Dermis microvascular lymphatic vessel endothelial cell (primary cell): ENCODE data around the gene C22orf39. TPM values are rescaled to one million over a fixed set of nuclear protein-coding genes. Genes with fewer than 3 reads are reported as not detected.
"Not testable (repeated sequence)": the region's sequence is repeated elsewhere in the genome, so short reads cannot be mapped to it uniquely, and the experiment has no call there.

Experiments used
- DNase-seq, 2 donors: peaks; one replicate each; pipeline versions ENCODE4 v3.0.0 to v3.0.0-alpha.2; 2010; ENCODE audit warnings: low read depth in 2 of 2
- total RNA-seq: library from RNA; depleted of rRNA; stranded (reverse); fragments of >200 nt; gene quantifications from 2 replicates; pipeline ENCODE4 v1.2.1, GENCODE V29; 2014

Gene C22orf39
- total RNA-seq, 1 donor from 2014 or later = 19.3 TPM

DNA sequence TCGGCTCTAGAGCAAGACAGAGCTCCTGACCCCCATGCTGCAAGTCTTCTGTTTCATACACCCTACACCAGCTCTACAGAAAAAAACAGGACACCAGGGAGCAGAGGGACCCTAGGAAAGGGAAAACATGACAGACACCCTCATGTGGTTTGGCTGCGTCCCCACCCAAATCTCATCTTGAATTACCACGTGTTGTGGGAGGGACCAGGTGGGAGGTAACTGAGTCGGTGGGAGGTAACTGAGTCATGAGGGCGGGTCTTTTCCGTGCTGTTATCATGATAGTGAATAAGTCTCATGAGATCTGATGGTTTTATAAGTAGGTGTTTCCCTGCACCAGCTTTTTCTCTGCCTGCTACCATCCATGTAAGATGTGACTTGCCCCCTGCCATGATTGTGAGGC, 6.6 kb upstream of the C22orf39 start:
- DNase-seq = no peak

DNA sequence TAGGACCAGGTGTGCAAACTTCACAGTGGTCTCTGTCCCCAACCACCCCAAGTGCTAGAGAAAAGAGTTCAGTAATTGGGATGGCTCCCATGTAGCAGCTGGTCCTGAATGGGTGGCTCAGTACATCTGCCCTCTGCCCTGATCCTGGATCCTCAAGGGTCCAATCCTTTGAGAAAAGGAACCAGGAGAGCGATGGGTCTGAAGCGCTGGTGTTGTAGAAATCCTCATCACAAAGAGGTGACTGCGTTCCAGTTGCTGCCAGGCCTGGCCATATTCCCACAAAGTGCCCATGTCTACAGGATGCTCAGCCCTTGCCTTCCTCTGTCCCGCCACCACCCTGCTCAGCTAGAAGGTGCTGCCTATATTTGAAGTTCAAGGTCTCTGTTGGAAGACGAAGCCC, 6.2 kb upstream of the C22orf39 start:
- no peak for DNase-seq

GRCh38 chr22:19451570-19451969, 4.1 kb upstream of the C22orf39 start:
- no peak for DNase-seq

DNA sequence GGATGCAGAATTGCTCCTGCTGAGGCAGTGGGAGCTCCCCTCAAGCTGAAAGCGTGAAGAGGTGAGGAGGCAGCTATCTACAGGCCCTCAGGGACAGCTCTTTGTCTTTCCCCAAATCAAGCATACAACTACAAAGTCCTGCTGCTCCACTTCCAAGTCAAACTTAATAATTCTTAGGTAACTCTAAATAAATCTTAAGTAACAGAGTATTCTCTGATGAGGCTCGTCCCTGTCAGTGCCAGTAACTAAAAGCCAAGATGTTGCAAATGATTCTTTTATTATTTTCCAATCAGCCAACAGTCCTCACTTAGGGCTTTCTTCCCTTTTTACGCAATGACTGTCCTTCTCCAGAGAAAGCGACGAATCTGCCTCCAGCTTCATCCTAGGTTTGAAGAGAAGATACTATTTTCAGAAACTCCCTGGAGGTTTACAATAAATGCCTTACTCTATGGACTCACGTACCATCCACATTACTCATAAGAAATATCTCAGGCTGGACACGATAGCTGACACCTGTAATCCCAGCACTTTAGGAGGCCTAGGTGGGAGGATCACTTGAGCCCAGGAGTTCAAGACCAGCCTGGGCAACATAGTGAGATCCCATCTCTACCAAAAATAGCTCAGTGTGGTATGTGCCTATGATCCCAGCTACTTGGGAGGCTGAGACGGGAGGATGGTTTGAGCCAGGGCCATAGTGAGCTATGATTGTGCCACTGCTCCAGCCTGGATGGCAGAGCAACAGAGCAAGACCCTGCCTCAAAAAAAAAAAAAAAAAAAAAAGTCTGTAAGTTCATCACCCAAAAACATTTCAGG, 3.1 kb upstream of the C22orf39 start:
- no peak for DNase-seq

- no peak for DNase-seq
Measured at GRCh38 chr22:19449422-19449767, 1.9 kb upstream of the C22orf39 start.

DNA sequence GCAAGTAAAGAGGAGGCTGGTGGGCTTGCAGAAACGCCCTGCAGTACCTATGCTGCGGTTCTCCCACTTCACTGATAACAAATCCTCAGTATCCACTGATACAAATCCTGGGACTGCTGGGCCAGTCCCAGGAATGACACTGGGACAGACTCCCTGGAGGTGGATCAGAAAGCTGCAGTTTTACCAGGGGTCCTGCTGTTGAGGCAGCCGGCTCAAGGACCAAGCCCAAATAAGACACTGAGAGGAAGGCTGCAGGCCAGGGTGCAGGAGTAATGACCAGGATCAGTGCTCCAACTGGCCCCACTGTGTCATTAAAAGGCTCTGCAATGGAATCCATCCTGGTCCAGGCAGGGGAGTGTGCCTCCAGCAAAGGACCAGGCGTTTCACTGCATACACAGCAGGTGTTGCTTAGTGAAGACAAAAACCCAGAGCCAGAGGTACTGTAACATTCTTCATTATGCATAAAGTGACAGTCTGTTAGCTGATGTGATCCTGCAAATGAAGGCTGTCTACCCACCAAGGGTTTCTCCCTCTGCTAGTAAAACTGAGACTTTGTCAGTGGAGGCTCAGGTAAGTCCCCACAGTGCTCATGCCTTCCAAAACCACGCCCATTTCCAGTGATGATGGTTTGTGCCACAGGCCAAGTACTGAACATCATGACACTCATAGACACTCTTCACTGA, 1.4 kb upstream of the C22orf39 start:
- no peak for DNase-seq

DNA sequence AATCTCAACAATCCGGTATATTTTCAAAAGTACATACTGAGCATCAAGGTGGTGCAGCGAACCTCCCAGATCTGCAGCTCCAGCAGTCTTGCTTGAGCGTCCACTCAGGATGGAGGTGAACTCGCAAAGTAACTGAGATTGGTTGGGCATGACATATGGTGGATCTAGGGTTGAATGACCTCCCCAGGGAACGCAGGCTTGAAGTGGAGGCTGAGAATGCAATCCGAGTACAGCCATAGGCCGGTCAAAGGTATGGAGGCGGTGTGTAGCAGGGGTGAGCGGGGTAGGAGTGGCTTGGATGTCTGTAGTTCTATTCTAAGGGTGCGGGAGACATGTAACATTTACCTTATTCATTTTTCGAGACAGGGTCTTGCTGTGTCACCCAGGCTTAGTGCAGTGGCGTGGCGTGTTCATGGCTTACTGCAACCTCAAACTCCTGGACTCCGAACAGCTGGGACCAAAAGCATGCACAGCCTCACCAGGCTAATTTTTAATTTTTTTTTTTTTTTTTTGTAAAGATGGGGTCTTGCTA, 631 bp upstream of the C22orf39 start:
- peak in 1 of 2 donors; percentile 24 for DNase-seq

DNA sequence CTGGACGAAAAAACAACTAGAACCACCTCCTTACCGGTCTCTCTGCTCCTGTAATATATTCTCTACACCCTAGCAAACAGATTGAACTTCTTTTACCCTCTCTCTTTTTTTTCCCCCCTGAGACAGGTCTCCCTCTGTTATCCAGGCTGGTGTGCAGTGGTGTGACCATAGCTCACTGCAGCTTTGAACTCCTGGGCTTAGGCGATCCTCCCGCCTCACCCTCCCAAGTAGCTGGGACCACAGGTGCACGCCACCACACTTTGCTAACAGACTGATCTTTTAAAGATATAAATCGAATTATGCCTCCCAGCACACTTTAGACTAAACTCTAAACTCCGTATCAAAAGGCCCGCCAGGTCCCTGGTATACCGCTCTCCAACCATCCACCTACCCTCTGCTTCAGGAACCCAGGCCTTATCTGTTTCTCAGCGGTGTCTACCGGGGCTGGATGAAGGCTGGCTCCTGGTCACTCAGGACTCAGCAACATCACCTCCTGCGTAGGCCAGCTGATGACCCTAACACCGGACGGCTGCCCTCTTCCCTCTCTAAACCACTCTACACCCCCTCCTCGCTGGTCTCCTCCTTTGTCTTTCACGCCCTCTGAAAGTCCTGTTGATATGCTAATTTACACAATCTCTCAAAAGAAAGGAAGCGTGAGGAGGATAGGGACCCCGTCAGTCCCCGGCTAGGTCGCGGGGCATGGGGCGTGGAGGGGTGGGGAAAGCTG, 745 bp downstream of the C22orf39 start:
- DNase-seq = peak in 1 of 2 donors; percentile 33

DNA sequence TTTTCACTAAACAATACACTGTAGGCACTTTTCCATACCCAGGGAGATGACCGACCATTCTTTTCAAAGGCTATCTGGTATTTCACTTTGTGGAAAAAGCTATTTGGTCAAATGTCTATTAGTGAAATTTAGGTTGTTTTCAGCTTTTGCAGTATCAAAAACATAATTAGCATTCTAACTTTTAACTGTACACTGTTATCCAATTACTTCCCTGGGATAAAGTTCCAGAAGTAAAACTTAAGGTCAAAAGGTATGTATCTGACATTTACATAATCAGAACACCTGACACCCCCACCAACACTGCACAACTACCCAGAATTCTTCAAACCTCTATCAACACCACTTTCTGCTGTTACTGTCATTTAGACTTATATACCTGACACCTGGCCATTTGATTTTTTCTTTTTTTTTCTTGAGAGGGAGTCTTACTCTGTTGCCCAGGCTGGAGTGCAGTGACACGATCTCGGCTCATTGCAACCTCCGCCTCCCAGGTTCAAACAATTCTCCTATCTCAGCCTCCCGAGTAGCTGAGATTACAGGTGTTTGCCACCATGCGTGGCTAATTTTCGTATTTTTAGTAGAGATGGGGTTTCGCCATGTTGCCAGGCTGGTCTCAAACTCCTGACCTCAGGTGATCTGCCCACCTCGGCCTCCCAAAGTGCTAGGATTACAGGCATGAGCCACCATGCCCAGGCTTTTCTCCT, 2.1 kb downstream of the C22orf39 start:
- not testable (repeated sequence) for DNase-seq

DNA sequence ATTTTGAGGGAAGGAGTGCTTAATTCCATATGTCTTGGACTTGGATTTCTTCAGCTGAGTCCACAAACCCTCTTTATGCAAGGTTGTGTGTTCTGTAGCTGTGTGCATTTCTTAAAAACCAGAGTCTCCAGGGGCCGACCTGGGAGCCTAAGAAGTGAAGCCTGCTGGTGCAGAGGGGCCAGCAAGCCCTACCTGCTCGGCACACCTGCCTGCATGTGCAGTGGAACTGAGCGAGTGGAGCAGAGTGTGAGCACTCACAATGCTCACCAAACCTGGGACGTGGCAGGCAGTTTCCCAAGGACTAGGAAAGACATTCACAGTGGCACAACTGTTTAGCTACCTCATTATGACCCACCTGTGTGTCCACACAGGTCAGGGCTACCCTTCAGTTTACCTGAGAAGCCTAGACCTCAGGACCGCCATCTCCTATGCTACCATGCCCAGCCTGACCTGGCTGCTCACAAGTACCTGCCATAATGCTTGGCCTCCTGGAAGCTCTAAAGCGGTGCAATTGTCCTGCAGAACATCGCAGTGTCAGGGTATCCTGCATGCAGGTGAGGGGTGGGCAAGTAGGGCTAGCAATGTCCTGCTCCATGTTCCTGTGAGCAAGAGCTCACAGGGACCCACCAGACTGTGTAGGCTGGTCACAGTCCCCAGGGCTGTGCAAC, 3.8 kb downstream of the C22orf39 start:
- no peak for DNase-seq

DNA sequence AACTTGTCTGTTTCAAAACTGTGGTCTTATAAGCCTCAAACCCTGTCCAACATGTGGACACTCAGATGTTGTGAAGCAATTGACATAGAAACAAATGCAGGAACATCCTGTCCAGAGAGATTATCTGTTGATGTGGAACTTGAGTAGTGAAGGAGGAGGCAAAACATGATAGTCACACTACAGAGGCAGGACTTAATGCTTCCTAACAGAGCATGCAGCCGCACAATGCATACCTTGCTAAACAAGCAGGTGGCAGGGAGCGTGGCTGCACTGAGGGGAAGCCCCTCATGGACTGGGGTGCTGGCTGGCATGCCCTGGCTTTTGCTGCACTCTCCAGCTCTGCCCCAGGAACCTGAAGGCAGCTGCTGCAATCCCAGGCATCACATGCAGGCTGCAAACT, 5.3 kb downstream of the C22orf39 start:
- no peak for DNase-seq

- no peak for DNase-seq
Measured at GRCh38 chr22:19440411-19441195, 6.9 kb downstream of the C22orf39 start.

DNA sequence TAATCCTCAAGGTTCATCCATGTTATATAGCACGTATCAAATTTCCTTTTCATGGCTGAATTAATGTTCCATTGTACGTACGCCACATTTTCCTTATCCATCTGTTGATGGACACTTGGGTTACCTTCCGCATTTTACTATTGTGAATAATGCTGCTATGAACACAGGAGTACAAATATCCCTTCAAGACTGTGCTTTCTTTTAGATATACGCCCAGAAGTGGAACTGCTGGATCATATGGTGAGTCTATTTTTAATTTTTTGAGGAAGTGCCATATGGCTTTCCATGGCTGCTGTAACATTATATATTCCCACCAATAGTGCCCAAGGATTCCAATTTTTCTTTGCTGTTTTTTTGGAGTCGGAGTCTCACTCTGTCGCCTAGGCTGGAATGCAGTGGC, 9.2 kb downstream of the C22orf39 start:
- no peak for DNase-seq

- DNase-seq = not testable (repeated sequence)
Measured at GRCh38 chr22:19436444-19437161, 10.9 kb downstream of the C22orf39 start.

- no peak for DNase-seq
Measured at GRCh38 chr22:19434829-19435580, 12.5 kb downstream of the C22orf39 start.

- no peak for DNase-seq
Measured at GRCh38 chr22:19434401-19434800, 13.1 kb downstream of the C22orf39 start.

DNA sequence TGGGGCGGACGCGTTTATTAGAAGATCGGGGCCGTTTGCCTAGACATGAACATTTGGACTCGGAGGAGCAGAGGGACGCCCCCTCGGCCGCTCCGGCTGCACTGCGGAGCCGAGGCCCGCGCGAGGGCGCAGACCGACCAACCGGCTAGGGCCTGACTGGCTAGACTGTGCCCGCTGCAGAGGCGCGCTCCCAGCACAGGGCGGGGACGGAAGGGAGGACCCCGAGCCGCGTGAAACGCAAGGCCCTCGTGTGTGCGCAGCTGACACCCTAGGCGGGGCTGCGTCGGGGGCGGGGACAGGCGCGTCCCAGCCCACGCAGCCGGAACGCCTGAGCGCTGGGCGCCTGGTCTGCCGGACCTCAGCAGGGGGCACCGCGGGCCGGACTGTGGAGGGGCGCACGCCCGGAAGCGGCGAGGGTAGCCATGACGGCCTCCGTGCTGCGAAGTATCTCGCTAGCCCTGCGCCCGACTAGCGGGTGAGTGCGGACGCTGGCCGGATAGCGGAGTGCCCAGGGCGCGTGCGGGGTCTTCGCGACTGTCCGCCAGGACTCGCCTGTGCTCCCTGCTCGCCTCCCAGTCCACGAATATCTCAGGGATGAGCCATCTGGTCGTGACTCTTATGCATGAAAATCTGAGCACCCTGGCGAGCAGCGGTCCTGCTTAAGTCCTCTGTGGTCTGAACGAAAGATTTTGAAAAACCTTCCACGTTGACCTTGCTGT, 15.2 kb downstream of the C22orf39 start, which contains the start of gene MRPL40:
MRPL40 (plus strand) TSS at position 413 of the 719 bp plus-strand sequence; CDS start at position 423, 10 bp downstream.
- peak; percentile 87 to 97 for DNase-seq

- DNase-seq = peak; percentile 30 to 77
Measured at GRCh38 chr22:19431649-19432132, 15.8 kb downstream of the C22orf39 start, which contains the start of gene HIRA. TSS of gene HIRA (minus strand) at chr22:19431733. CDS start at chr22:19431476, 257 bp downstream.
